Neuronal stem cell (in vitro differentiated cells): Measurements from ENCODE around the gene ISYNA1.

Experiments
- DNase-seq: peaks from one replicate; pipeline ENCODE4 v3.0.0-alpha.2; 2013; ENCODE audit warnings: low spot score
- H2AFZ ChIP-seq: one replicate; pipeline ENCODE4 v1.6.1; 2013; ENCODE audit warnings: mild to moderate bottlenecking, low read length, inconsistent platforms
- H2AK5ac ChIP-seq: 2 replicates; pipeline ENCODE4 v1.6.1; 2013; ENCODE audit warnings: low read depth, mild to moderate bottlenecking, inconsistent platforms, low read length, moderate library complexity, mixed read lengths
- H2BK120ac ChIP-seq: 2 replicates; pipeline ENCODE4 v1.6.1; 2013; ENCODE audit warnings: low read depth, mild to moderate bottlenecking, inconsistent platforms, low read length, moderate library complexity, mixed read lengths
- H2BK12ac ChIP-seq: one replicate; pipeline ENCODE4 v1.6.1; 2013; ENCODE audit warnings: low read length, inconsistent platforms
- H2BK15ac ChIP-seq: 2 replicates; pipeline ENCODE4 v1.6.1; 2013; ENCODE audit warnings: mild to moderate bottlenecking, low read length, inconsistent platforms, mixed read lengths
- H2BK5ac ChIP-seq: one replicate; pipeline ENCODE4 v1.6.1; 2013; ENCODE audit warnings: inconsistent platforms, mild to moderate bottlenecking, low read length, moderate library complexity
- H3K14ac ChIP-seq: one replicate; pipeline ENCODE4 v1.6.1; 2013; ENCODE audit warnings: low read length, inconsistent platforms
- H3K18ac ChIP-seq: 2 replicates; pipeline ENCODE4 v1.6.1; 2013; ENCODE audit warnings: low read length, inconsistent platforms
- H3K23ac ChIP-seq: 2 replicates; pipeline ENCODE4 v1.6.1; 2013; ENCODE audit warnings: low read depth, mild to moderate bottlenecking, mixed read lengths, low read length, inconsistent platforms; ENCODE audit not compliant: poor library complexity
- H3K27ac ChIP-seq: replicated peaks from 3 replicates; pipeline ENCODE4 v1.5.1; 2013; ENCODE audit warnings: low read length, inconsistent platforms
- H3K27me3 ChIP-seq, 3 experiments: 2 replicates each; pipeline ENCODE4 v1.6.1; 2013; ENCODE audit warnings: low read length in 3 of 3, mild to moderate bottlenecking in 2 of 3, inconsistent platforms in 1 of 3, low read depth in 1 of 3, mixed read lengths in 1 of 3, moderate library complexity in 1 of 3; ENCODE audit not compliant: control insufficient read depth in 3 of 3, insufficient read depth in 3 of 3
- H3K36me3 ChIP-seq, 2 donors: replicated peaks in 1 of 2; 2 replicates each; pipeline ENCODE4 v1.6.1; 2013; ENCODE audit warnings: low read length in 2 of 2; ENCODE audit not compliant: control insufficient read depth in 2 of 2, insufficient read depth in 2 of 2
- H3K4ac ChIP-seq: 2 replicates; pipeline ENCODE4 v1.6.1; 2013; ENCODE audit warnings: inconsistent platforms, mild to moderate bottlenecking, low read length, moderate library complexity
- H3K4me1 ChIP-seq, 2 donors: 1 replicate in 1 of 2; 2 replicates in 1 of 2; pipeline ENCODE4 v1.6.1; 2013; ENCODE audit warnings: low read length in 2 of 2, low read depth in 1 of 2; ENCODE audit not compliant: control insufficient read depth in 2 of 2, insufficient read depth in 1 of 2
- H3K4me2 ChIP-seq: one replicate; pipeline ENCODE4 v1.6.1; 2013; ENCODE audit warnings: mild to moderate bottlenecking, low read length, inconsistent platforms; ENCODE audit not compliant: insufficient read depth, poor library complexity, severe bottlenecking
- H3K4me3 ChIP-seq, 2 donors: 2 replicates each; pipeline ENCODE4 v1.5.1; 2013; ENCODE audit warnings: low read length in 2 of 2, mild to moderate bottlenecking in 2 of 2, inconsistent platforms in 1 of 2, moderate library complexity in 1 of 2
- H3K79me1 ChIP-seq: one replicate; pipeline ENCODE4 v1.6.1; 2013; ENCODE audit warnings: low read depth, mild to moderate bottlenecking, inconsistent platforms, low read length, moderate library complexity
- H3K9ac ChIP-seq: one replicate; pipeline ENCODE4 v1.6.1; 2013; ENCODE audit warnings: mild to moderate bottlenecking, low read depth, low read length, inconsistent platforms; ENCODE audit not compliant: poor library complexity
- H3K9me3 ChIP-seq, 2 donors: replicated peaks in 1 of 2; 2 replicates each; pipeline versions ENCODE3 to v1.6.1; 2013; ENCODE audit warnings: low read length in 2 of 2, mild to moderate bottlenecking in 2 of 2, inconsistent platforms in 1 of 2, low read depth in 1 of 2, mixed read lengths in 1 of 2, moderate library complexity in 1 of 2; ENCODE audit not compliant: control insufficient read depth in 2 of 2, insufficient read depth in 1 of 2
- H4K8ac ChIP-seq: one replicate; pipeline ENCODE4 v1.6.1; 2013; ENCODE audit warnings: low read depth, mild to moderate bottlenecking, inconsistent platforms, low read length, moderate library complexity
- H4K91ac ChIP-seq: one replicate; pipeline ENCODE4 v1.6.1; 2013; ENCODE audit warnings: low read length, low read depth, mild to moderate bottlenecking, inconsistent platforms; ENCODE audit not compliant: poor library complexity
- WGBS, 2 donors: extraction: QIAGEN DNeasy Blood & Tissue Kit; methylation state at CpG; one replicate each; pipeline ENCODE4 v1.1.7; 2013; ENCODE audit warnings: missing lambda C conversion rate in 2 of 2, mixed read lengths in 1 of 2; ENCODE audit not compliant: insufficient read length in 2 of 2, insufficient replicate concordance in 1 of 2; ENCODE audit errors: extremely low coverage in 2 of 2; 5-methylcytosine and 5-hydroxymethylcytosine counted together

ISYNA1 gene

DNA sequence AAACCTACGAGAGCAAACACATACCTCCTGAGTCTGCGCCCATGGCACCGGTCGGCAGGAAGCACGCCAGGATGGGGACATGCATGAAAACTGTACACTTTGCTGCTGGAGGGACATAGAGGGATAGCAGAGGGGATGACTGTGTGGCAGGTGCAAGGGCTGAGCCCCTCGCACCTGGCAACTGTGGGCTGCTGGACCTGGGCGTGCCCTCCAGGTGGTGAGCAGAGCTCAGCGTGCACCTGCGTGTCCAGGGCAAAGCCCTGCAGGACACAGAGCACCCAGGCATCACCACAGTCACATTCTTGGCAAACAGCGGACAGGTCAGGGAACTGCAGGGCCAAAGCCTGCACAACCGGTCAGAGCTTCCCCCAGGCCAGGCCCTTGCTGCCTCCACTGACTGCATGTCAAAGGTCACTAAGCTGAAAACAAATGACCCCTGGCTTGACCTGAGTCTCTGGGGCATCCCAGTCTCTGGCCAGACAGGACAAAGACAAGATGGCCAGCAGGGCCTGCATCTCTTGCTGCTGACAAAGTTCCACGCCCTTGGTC, 9.0 kb upstream of the ISYNA1 start:
- peak overlapping the region; percentile 60 for H2BK5ac ChIP-seq
- DNase-seq: no peak
- H3K9ac ChIP-seq: peak overlapping the region; percentile 88
- H3K23ac ChIP-seq: peak overlapping the region; percentile 85
- peak overlapping the region; percentile 87 for H3K18ac ChIP-seq
- H4K8ac ChIP-seq: no peak overlapping the region
- H2AFZ ChIP-seq: no peak overlapping the region
- peak overlapping the region; percentile 26 for H3K27ac ChIP-seq
- H3K4me3 ChIP-seq: no peak overlapping the region
- peak overlapping the region; percentile 84 for H3K4ac ChIP-seq
- H3K14ac ChIP-seq: peak overlapping the region; percentile 89
- no peak overlapping the region for H4K91ac ChIP-seq
- H2BK120ac ChIP-seq: no peak overlapping the region
- peaks cover 0 to 4% of the 10 kb centered on the region in 2 donors for H3K9me3 ChIP-seq
- no peaks in the 10 kb centered on the region for H3K27me3 ChIP-seq
- peak overlapping the region; percentile 63 for H2AK5ac ChIP-seq
- peaks cover 3% of the 10 kb centered on the region for H3K79me1 ChIP-seq
- H3K4me1 ChIP-seq: peaks cover 18 to 26% of the 10 kb centered on the region in 2 donors
- H2BK12ac ChIP-seq: no peak overlapping the region
- H2BK15ac ChIP-seq: peak overlapping the region; percentile 43
- no CpG with 5 or more reads among the region's 12 CpGs for WGBS, 2 donors
- peaks cover 24 to 48% of the 10 kb centered on the region in 2 donors for H3K36me3 ChIP-seq
- no peak overlapping the region for H3K4me2 ChIP-seq

DNA sequence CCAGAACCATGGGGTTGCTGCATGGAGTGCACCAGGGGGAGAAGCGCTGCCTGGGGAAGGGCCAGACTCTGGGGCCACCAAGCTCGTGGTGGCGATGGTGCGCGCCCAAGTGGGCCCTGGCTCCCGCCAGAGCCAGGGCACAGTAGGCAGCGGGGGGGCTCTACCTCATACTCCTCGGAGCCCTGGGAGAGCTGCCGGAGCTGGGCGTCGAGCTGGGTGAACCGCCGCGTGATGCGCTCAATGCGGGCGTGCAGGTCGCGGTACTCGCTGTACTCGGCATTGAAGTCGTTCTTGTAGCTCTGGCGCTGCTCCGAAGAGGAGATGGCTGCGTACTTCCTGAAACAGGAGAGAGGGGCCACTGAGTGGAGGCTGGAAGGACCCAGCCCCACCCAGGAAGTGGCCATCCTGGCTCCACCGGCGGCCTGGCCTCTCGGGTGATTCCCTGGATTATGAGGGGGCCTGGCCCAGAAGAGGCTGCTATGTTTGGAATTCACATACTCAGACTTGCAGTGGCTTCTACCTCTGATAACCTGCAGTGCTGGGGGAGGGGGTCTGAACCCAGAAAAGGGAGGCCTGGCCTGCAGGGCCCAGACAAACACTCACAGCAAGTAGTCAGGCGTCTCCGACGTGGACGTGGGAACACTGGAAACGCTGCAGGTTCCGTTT, 8.3 kb upstream of the ISYNA1 start:
- no peak for DNase-seq
- no peak overlapping the region for H3K4me3 ChIP-seq
- WGBS, 2 donors: no CpG with 5 or more reads among the region's 34 CpGs

GRCh38 chr19:18445262-18445948, 7.5 kb upstream of the ISYNA1 start:
- H3K23ac ChIP-seq: no peak overlapping the region
- H4K91ac ChIP-seq: no peak overlapping the region
- no peak overlapping the region for H3K4me2 ChIP-seq
- no peak overlapping the region for H3K4me3 ChIP-seq
- H3K27ac ChIP-seq: no peak overlapping the region
- DNase-seq: no peak
- no peak overlapping the region for H2AFZ ChIP-seq
- peaks cover 23 to 44% of the 10 kb centered on the region in 2 donors for H3K36me3 ChIP-seq
- peak overlapping the region; percentile 72 for H4K8ac ChIP-seq
- no CpG with 5 or more reads among the region's 15 CpGs for WGBS, 2 donors
- no peak overlapping the region for H3K9ac ChIP-seq
- peak overlapping the region; percentile 41 for H2BK12ac ChIP-seq
- H2BK120ac ChIP-seq: no peak overlapping the region
- peaks cover 17 to 23% of the 10 kb centered on the region in 2 donors for H3K4me1 ChIP-seq
- no peak overlapping the region for H3K18ac ChIP-seq
- no peaks in the 10 kb centered on the region for H3K27me3 ChIP-seq
- H2BK15ac ChIP-seq: no peak overlapping the region
- H3K9me3 ChIP-seq: peaks cover 0 to 4% of the 10 kb centered on the region in 2 donors
- no peak overlapping the region for H3K14ac ChIP-seq
- no peak overlapping the region for H3K4ac ChIP-seq
- peak overlapping the region; percentile 15 for H2AK5ac ChIP-seq
- peak overlapping the region; percentile 60 for H2BK5ac ChIP-seq
- H3K79me1 ChIP-seq: peaks cover 3% of the 10 kb centered on the region

More for the DNA sequence above, 8.3 kb upstream of the ISYNA1 start:
- Histone ChIP-seq H2BK15ac (peak overlapping the region; percentile 37), H3K18ac (peak overlapping the region; percentile 87), H2AFZ (no peak overlapping the region), H3K4ac (peak overlapping the region; percentile 84), H3K9ac (peak overlapping the region; percentile 88), H3K23ac (peak overlapping the region; percentile 85), H3K14ac (peak overlapping the region; percentile 21), H3K27ac (no peak overlapping the region), H2BK120ac (no peak overlapping the region), H4K91ac (no peak overlapping the region), H3K27me3 (no peaks in the 10 kb centered on the region), H2BK12ac (peak overlapping the region; percentile 41), H3K9me3 (peaks cover 0 to 4% of the 10 kb centered on the region in 2 donors), H3K4me2 (no peak overlapping the region), H2BK5ac (peak overlapping the region; percentile 60), H2AK5ac (peak overlapping the region; percentile 63), H3K4me1 (peaks cover 16 to 22% of the 10 kb centered on the region in 2 donors), H3K79me1 (peaks cover 3% of the 10 kb centered on the region), H4K8ac (no peak overlapping the region), H3K36me3 (peaks cover 24 to 48% of the 10 kb centered on the region in 2 donors)

- Histone ChIP-seq H2BK120ac (no peak overlapping the region), H2BK15ac (no peak overlapping the region), H3K27ac (no peak overlapping the region), H3K4ac (no peak overlapping the region), H2BK12ac (peak overlapping the region; percentile 30), H3K79me1 (peaks cover 3% of the 10 kb centered on the region), H3K23ac (peak overlapping the region; percentile 55), H4K91ac (no peak overlapping the region), H3K18ac (no peak overlapping the region), H3K36me3 (peaks cover 15 to 36% of the 10 kb centered on the region in 2 donors), H3K14ac (peak overlapping the region; percentile 47), H3K4me2 (no peak overlapping the region), H3K9ac (peak overlapping the region; percentile 44), H3K4me1 (peaks cover 26 to 32% of the 10 kb centered on the region in 2 donors), H2AFZ (no peak overlapping the region), H4K8ac (no peak overlapping the region), H2BK5ac (no peak overlapping the region), H3K27me3 (no peaks in the 10 kb centered on the region), H2AK5ac (peak overlapping the region; percentile 56), H3K4me3 (no peak overlapping the region), H3K9me3 (peaks cover 0 to 4% of the 10 kb centered on the region in 2 donors)
- WGBS, 2 donors: no CpG with 5 or more reads among the region's 19 CpGs
- DNase-seq: no peak
These were observed 6.6 kb upstream of the ISYNA1 start for GRCh38 chr19:18444513-18444912.
